Right hindlimb (tissue), 1 donor: ENCODE measurements around the gene FOXP4.
A peak's percentile ranks its signal among the peaks of the same experiment; 100 is the strongest.
"Not testable (repeated sequence)": the region's sequence is repeated elsewhere in the genome, so short reads cannot be mapped to it uniquely, and the experiment has no call there.

Experiments
- DNase-seq: peaks from one replicate; pipeline ENCODE4 v3.0.0-alpha.2; 2018

The FOXP4 gene

GRCh38 chr6:41602864-41603608 lies 56.9 kb downstream of the FOXP4 start:
- DNase-seq: peak; percentile 91

- DNase-seq: no peak
Measured at GRCh38 chr6:41604006-41604405, 57.8 kb downstream of the FOXP4 start.

- DNase-seq: no peak
Measured at GRCh38 chr6:41605649-41606048, 59.5 kb downstream of the FOXP4 start.

GRCh38 chr6:41607036-41607435 lies 60.9 kb downstream of the FOXP4 start:
- no peak for DNase-seq

- no peak for DNase-seq
Measured at GRCh38 chr6:41607736-41608135, 61.6 kb downstream of the FOXP4 start.

GRCh38 chr6:41608443-41609151 lies 62.4 kb downstream of the FOXP4 start:
- DNase-seq: no peak

GRCh38 chr6:41614715-41615114 lies 68.5 kb downstream of the FOXP4 start:
- no peak for DNase-seq

- DNase-seq: no peak
Measured at GRCh38 chr6:41615311-41615710, 69.1 kb downstream of the FOXP4 start.

- DNase-seq: no peak
Measured at GRCh38 chr6:41618598-41618997, 72.4 kb downstream of the FOXP4 start.

- DNase-seq: not testable (repeated sequence)
Measured at GRCh38 chr6:41619193-41619592, 73.0 kb downstream of the FOXP4 start.

GRCh38 chr6:41621367-41621766 lies 75.2 kb downstream of the FOXP4 start:
- no peak for DNase-seq

GRCh38 chr6:41621802-41622201 lies 75.6 kb downstream of the FOXP4 start:
- no peak for DNase-seq

- no peak for DNase-seq
Measured at GRCh38 chr6:41622206-41622988, 76.2 kb downstream of the FOXP4 start.

- DNase-seq: no peak
Measured at GRCh38 chr6:41623330-41623729, 77.1 kb downstream of the FOXP4 start.

- no peak for DNase-seq
Measured at GRCh38 chr6:41624621-41625380, 78.6 kb downstream of the FOXP4 start.

GRCh38 chr6:41625442-41625841 lies 79.3 kb downstream of the FOXP4 start:
- DNase-seq: peak; percentile 59

- DNase-seq: peak; percentile 5
Measured at GRCh38 chr6:41626022-41626421, 79.8 kb downstream of the FOXP4 start.

- DNase-seq: peak; percentile 26
Measured at GRCh38 chr6:41626917-41627316, 80.7 kb downstream of the FOXP4 start.

- no peak for DNase-seq
Measured at GRCh38 chr6:41629128-41629527, 82.9 kb downstream of the FOXP4 start.

GRCh38 chr6:41630069-41630468 lies 83.9 kb downstream of the FOXP4 start:
- peak; percentile 15 for DNase-seq

GRCh38 chr6:41630946-41631345 lies 84.8 kb downstream of the FOXP4 start:
- no peak for DNase-seq

GRCh38 chr6:41633056-41633634 lies 87.0 kb downstream of the FOXP4 start:
- DNase-seq: no peak
